ENCODE results near the gene GDAP1L1. TPM values are rescaled to one million over a fixed set of nuclear protein-coding genes. Genes with fewer than 3 reads are reported as not detected.

GDAP1L1 gene
- total RNA-seq (not detected), polyA plus RNA-seq (under 1 TPM in 1 of 4 donors, not detected in 3; 0.07 TPM)

DNA sequence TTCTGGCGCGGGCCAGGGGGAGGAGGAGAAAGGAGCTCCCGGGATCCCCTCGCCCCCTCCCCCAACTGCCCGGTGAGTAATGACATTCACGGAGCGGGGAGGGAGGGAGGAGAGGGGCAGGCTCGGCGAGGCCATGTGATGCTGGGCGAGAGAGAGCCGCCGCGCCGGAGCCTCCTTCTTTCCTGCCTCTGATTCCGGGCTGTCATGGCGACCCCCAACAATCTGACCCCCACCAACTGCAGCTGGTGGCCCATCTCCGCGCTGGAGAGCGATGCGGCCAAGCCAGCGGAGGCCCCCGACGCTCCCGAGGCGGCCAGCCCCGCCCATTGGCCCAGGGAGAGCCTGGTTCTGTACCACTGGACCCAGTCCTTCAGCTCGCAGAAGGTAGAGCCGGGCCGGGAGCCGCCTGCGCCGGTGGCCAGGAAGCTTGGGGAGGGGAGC, at the start of gene GDAP1L1:
Gene GDAP1L1 (plus strand): TSS at position 178 of the 441 bp plus-strand sequence. CDS start 27 bp downstream, at position 205.
- no peak within 1 kb of the TSS for H3K4me3 ChIP-seq (ENCODE audit: low read depth, low read length)
- H3K4me3 Mint-ChIP-seq: peak within 1 kb of the TSS in 1 of 4 donors; percentile 61
- H3K27ac ChIP-seq (ENCODE audit: insufficient read depth, low read length, poor library complexity, severe bottlenecking): no peak within 1 kb of the TSS
- peaks cover 3% of the 10 kb centered on the region for H3K4me1 ChIP-seq (ENCODE audit: control insufficient read depth, insufficient read depth, low read length, poor library complexity, severe bottlenecking)
- DNase-seq (no peak), ATAC-seq (ENCODE audit: low read depth in 2 of 2) (no peak)
- peaks cover 26% of the 10 kb centered on the region for H3K27me3 Mint-ChIP-seq
- peaks cover 6% of the 10 kb centered on the region for H3K27me3 ChIP-seq (ENCODE audit: control insufficient read depth, insufficient read depth, low read length)
- peaks cover 0 to 7% (median 0%) of the 10 kb centered on the region in 4 donors for H3K4me1 Mint-ChIP-seq
- H3K9me3 Mint-ChIP-seq: peaks cover 0 to 3% (median 0%) of the 10 kb centered on the region in 7 donors
- H3K27ac Mint-ChIP-seq: no peak within 1 kb of the TSS
- H3K36me3 ChIP-seq (ENCODE audit: control insufficient read depth, insufficient read depth, low read length): no peaks in the 10 kb centered on the region
- no peaks in the 10 kb centered on the region for H3K9me3 ChIP-seq (ENCODE audit: control insufficient read depth in 2 of 2, low read length in 2 of 2)
- peaks cover 13% of the 10 kb centered on the region for H3K36me3 Mint-ChIP-seq

GRCh38 chr20:44198872-44199271, 48.2 kb upstream of the GDAP1L1 start:
- H3K9me3 Mint-ChIP-seq: no peaks in the 10 kb centered on the region
- peaks cover 50% of the 10 kb centered on the region for H3K36me3 Mint-ChIP-seq
- H3K4me1 ChIP-seq (ENCODE audit: control insufficient read depth, insufficient read depth, low read length, poor library complexity, severe bottlenecking): peaks cover 4% of the 10 kb centered on the region
- H3K36me3 ChIP-seq (ENCODE audit: control insufficient read depth, insufficient read depth, low read length): peaks cover 72% of the 10 kb centered on the region
- peaks cover 20 to 38% (median 27%) of the 10 kb centered on the region in 4 donors for H3K4me1 Mint-ChIP-seq
- DNase-seq (peak in 1 of 3 donors; percentile 80), ATAC-seq (ENCODE audit: low read depth in 2 of 2) (peak; percentile 82 to 85)
- H3K27ac ChIP-seq (ENCODE audit: insufficient read depth, low read length, poor library complexity, severe bottlenecking): no peak overlapping the region
- no peaks in the 10 kb centered on the region for H3K9me3 ChIP-seq (ENCODE audit: control insufficient read depth in 2 of 2, low read length in 2 of 2)
- H3K27ac Mint-ChIP-seq: peak overlapping the region in 1 of 3 donors; percentile 61
- H3K4me3 ChIP-seq (ENCODE audit: low read depth, low read length): no peak overlapping the region
- H3K27me3 ChIP-seq (ENCODE audit: control insufficient read depth, insufficient read depth, low read length): no peaks in the 10 kb centered on the region
- no peak overlapping the region for H3K4me3 Mint-ChIP-seq
- no peaks in the 10 kb centered on the region for H3K27me3 Mint-ChIP-seq

DNA sequence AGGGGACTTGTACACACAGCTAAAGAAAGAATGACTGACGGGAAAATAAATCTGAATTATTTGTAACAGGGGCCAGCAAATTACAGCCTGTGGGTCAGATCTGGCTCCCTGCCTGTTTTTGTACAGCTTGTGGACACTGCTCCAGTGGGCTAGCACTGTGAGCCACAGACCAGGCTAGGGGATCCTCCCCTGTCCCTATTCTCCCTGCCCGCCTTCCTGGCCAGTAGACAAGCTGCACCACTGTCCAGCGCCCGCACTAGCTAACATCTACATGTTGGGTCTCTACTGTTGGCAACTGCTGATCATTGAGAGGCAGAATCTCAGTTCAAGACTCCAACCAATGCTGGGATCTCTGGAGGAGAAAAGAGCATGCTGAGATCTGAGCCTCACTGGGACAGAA, 47.2 kb upstream of the GDAP1L1 start:
- Mint-ChIP-seq H3K27ac (peak overlapping the region; percentile 21 to 94 (median 48)), H3K9me3 (no peaks in the 10 kb centered on the region), H3K36me3 (peaks cover 56% of the 10 kb centered on the region), H3K4me3 (peak overlapping the region in 1 of 4 donors; percentile 21), H3K4me1 (peaks cover 24 to 42% (median 29%) of the 10 kb centered on the region in 4 donors), H3K27me3 (no peaks in the 10 kb centered on the region)
- no peak overlapping the region for H3K27ac ChIP-seq (ENCODE audit: insufficient read depth, low read length, poor library complexity, severe bottlenecking)
- H3K4me1 ChIP-seq (ENCODE audit: control insufficient read depth, insufficient read depth, low read length, poor library complexity, severe bottlenecking): peaks cover 4% of the 10 kb centered on the region
- ATAC-seq (ENCODE audit: low read depth in 2 of 2): no peak
- H3K4me3 ChIP-seq (ENCODE audit: low read depth, low read length): no peak overlapping the region
- H3K36me3 ChIP-seq (ENCODE audit: control insufficient read depth, insufficient read depth, low read length): peaks cover 80% of the 10 kb centered on the region
- DNase-seq: no peak
- no peaks in the 10 kb centered on the region for H3K27me3 ChIP-seq (ENCODE audit: control insufficient read depth, insufficient read depth, low read length)
- no peaks in the 10 kb centered on the region for H3K9me3 ChIP-seq (ENCODE audit: control insufficient read depth in 2 of 2, low read length in 2 of 2)

GRCh38 chr20:44200371-44200770, 46.7 kb upstream of the GDAP1L1 start:
- ATAC-seq (ENCODE audit: low read depth in 2 of 2) (no peak), DNase-seq (no peak)
- H3K36me3 Mint-ChIP-seq: peaks cover 58% of the 10 kb centered on the region
- Histone ChIP-seq H3K27me3 (ENCODE audit: control insufficient read depth, insufficient read depth, low read length) (no peaks in the 10 kb centered on the region), H3K36me3 (ENCODE audit: control insufficient read depth, insufficient read depth, low read length) (peaks cover 85% of the 10 kb centered on the region), H3K4me3 (ENCODE audit: low read depth, low read length) (no peak overlapping the region), H3K4me1 (ENCODE audit: control insufficient read depth, insufficient read depth, low read length, poor library complexity, severe bottlenecking) (peaks cover 4% of the 10 kb centered on the region), H3K27ac (ENCODE audit: insufficient read depth, low read length, poor library complexity, severe bottlenecking) (no peak overlapping the region), H3K9me3 (ENCODE audit: control insufficient read depth in 2 of 2, low read length in 2 of 2) (no peaks in the 10 kb centered on the region)
- peak overlapping the region in 1 of 4 donors; percentile 21 for H3K4me3 Mint-ChIP-seq
- H3K4me1 Mint-ChIP-seq: peaks cover 24 to 45% (median 31%) of the 10 kb centered on the region in 4 donors
- H3K27me3 Mint-ChIP-seq: no peaks in the 10 kb centered on the region
- no peaks in the 10 kb centered on the region for H3K9me3 Mint-ChIP-seq
- H3K27ac Mint-ChIP-seq: no peak overlapping the region

GRCh38 chr20:44200983-44201382, 46.1 kb upstream of the GDAP1L1 start:
- Mint-ChIP-seq H3K4me1 (peaks cover 24 to 47% (median 29%) of the 10 kb centered on the region in 4 donors), H3K27ac (peak overlapping the region in 1 of 3 donors; percentile 27), H3K27me3 (no peaks in the 10 kb centered on the region), H3K36me3 (peaks cover 59% of the 10 kb centered on the region), H3K4me3 (no peak overlapping the region), H3K9me3 (no peaks in the 10 kb centered on the region)
- Histone ChIP-seq H3K36me3 (ENCODE audit: control insufficient read depth, insufficient read depth, low read length) (peaks cover 90% of the 10 kb centered on the region), H3K27me3 (ENCODE audit: control insufficient read depth, insufficient read depth, low read length) (no peaks in the 10 kb centered on the region), H3K4me3 (ENCODE audit: low read depth, low read length) (no peak overlapping the region), H3K9me3 (ENCODE audit: control insufficient read depth in 2 of 2, low read length in 2 of 2) (no peaks in the 10 kb centered on the region), H3K4me1 (ENCODE audit: control insufficient read depth, insufficient read depth, low read length, poor library complexity, severe bottlenecking) (peaks cover 4% of the 10 kb centered on the region), H3K27ac (ENCODE audit: insufficient read depth, low read length, poor library complexity, severe bottlenecking) (no peak overlapping the region)
- ATAC-seq (ENCODE audit: low read depth in 2 of 2) (no peak), DNase-seq (no peak)

GRCh38 chr20:44203161-44203560, 43.9 kb upstream of the GDAP1L1 start:
- DNase-seq: no peak
- H3K9me3 Mint-ChIP-seq: no peaks in the 10 kb centered on the region
- Histone ChIP-seq H3K4me1 (ENCODE audit: control insufficient read depth, insufficient read depth, low read length, poor library complexity, severe bottlenecking) (peaks cover 8% of the 10 kb centered on the region), H3K36me3 (ENCODE audit: control insufficient read depth, insufficient read depth, low read length) (peaks cover 74% of the 10 kb centered on the region), H3K9me3 (ENCODE audit: control insufficient read depth in 2 of 2, low read length in 2 of 2) (no peaks in the 10 kb centered on the region), H3K27ac (ENCODE audit: insufficient read depth, low read length, poor library complexity, severe bottlenecking) (no peak overlapping the region), H3K27me3 (ENCODE audit: control insufficient read depth, insufficient read depth, low read length) (no peaks in the 10 kb centered on the region), H3K4me3 (ENCODE audit: low read depth, low read length) (no peak overlapping the region)
- H3K27me3 Mint-ChIP-seq: no peaks in the 10 kb centered on the region
- no peak overlapping the region for H3K27ac Mint-ChIP-seq
- H3K36me3 Mint-ChIP-seq: peaks cover 49% of the 10 kb centered on the region
- H3K4me1 Mint-ChIP-seq: peaks cover 36 to 68% (median 45%) of the 10 kb centered on the region in 4 donors
- no peak for ATAC-seq (ENCODE audit: low read depth in 2 of 2)
- no peak overlapping the region for H3K4me3 Mint-ChIP-seq

DNA sequence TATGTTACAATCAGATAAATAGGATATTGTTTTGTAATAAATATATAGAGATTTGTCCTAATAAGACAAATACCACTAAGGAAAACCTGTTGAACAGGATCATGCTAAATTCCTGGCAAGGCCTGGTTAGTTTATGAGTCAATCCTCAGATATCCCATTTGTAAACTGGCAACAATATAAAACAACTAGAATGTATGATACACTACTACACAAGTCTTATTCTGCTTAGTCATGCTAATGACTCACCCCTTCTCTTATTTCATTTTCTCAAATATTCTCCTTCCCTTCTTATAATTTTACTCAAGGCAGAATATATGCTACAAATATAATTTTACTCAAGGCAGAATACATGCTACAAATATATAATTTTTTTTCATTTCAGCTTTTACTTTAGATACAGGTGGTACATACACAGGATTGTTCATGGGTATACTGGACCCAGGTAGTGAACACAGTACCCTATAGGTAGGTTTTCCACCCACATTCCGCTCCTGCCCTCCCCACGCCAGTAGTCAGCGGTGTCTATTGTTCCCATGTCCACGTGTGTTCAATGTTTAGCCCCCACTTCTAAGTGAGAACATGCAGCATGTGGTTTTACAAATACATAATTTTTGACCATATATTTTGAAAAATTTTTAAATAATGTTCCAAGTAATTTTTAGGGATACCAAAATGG, 42.8 kb upstream of the GDAP1L1 start:
- Mint-ChIP-seq H3K9me3 (no peaks in the 10 kb centered on the region), H3K27me3 (no peaks in the 10 kb centered on the region), H3K36me3 (peaks cover 45% of the 10 kb centered on the region), H3K4me3 (no peak overlapping the region), H3K27ac (no peak overlapping the region), H3K4me1 (peaks cover 41 to 73% (median 53%) of the 10 kb centered on the region in 4 donors)
- ATAC-seq (ENCODE audit: low read depth in 2 of 2): no peak
- DNase-seq: no peak
- no peak overlapping the region for H3K27ac ChIP-seq (ENCODE audit: insufficient read depth, low read length, poor library complexity, severe bottlenecking)
- H3K36me3 ChIP-seq (ENCODE audit: control insufficient read depth, insufficient read depth, low read length): peaks cover 65% of the 10 kb centered on the region
- H3K27me3 ChIP-seq (ENCODE audit: control insufficient read depth, insufficient read depth, low read length): no peaks in the 10 kb centered on the region
- no peaks in the 10 kb centered on the region for H3K9me3 ChIP-seq (ENCODE audit: control insufficient read depth in 2 of 2, low read length in 2 of 2)
- H3K4me1 ChIP-seq (ENCODE audit: control insufficient read depth, insufficient read depth, low read length, poor library complexity, severe bottlenecking): peaks cover 19% of the 10 kb centered on the region
- no peak overlapping the region for H3K4me3 ChIP-seq (ENCODE audit: low read depth, low read length)

DNA sequence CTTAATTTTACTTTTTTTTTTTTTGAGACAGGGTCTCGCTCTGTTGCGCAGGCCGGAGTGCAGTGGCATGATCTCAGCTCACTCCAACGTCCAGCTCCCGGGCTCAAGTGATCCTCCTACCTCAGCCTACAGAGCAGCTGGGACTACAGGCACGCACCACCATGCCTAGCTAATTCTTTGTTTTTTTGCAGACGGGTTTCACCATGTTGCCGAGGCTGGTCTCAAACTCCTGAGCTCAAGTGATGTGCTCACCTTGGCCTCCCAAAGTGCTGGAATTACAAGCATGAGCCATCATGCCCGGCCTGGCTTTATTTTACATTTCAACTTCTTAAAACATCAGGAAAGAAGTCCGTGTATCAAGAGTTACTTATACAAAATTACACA, 42.3 kb upstream of the GDAP1L1 start:
- H3K27me3 ChIP-seq (ENCODE audit: control insufficient read depth, insufficient read depth, low read length): no peaks in the 10 kb centered on the region
- no peak overlapping the region for H3K4me3 ChIP-seq (ENCODE audit: low read depth, low read length)
- H3K27me3 Mint-ChIP-seq: no peaks in the 10 kb centered on the region
- peaks cover 60% of the 10 kb centered on the region for H3K36me3 ChIP-seq (ENCODE audit: control insufficient read depth, insufficient read depth, low read length)
- H3K9me3 ChIP-seq (ENCODE audit: control insufficient read depth in 2 of 2, low read length in 2 of 2): no peaks in the 10 kb centered on the region
- H3K27ac Mint-ChIP-seq: no peak overlapping the region
- DNase-seq (no peak), ATAC-seq (ENCODE audit: low read depth in 2 of 2) (no peak)
- peaks cover 24% of the 10 kb centered on the region for H3K4me1 ChIP-seq (ENCODE audit: control insufficient read depth, insufficient read depth, low read length, poor library complexity, severe bottlenecking)
- peaks cover 39% of the 10 kb centered on the region for H3K36me3 Mint-ChIP-seq
- no peak overlapping the region for H3K4me3 Mint-ChIP-seq
- H3K4me1 Mint-ChIP-seq: peaks cover 46 to 74% (median 55%) of the 10 kb centered on the region in 4 donors
- H3K9me3 Mint-ChIP-seq: no peaks in the 10 kb centered on the region
- H3K27ac ChIP-seq (ENCODE audit: insufficient read depth, low read length, poor library complexity, severe bottlenecking): no peak overlapping the region
